ENCODE results near the gene KRTAP4-9.
"Not testable (repeated sequence)": the region's sequence is repeated elsewhere in the genome, so short reads cannot be mapped to it uniquely, and the experiment has no call there.

Gene KRTAP4-9

GRCh38 chr17:41099682-41100480 is 5.3 kb upstream of the KRTAP4-9 start:
- H3K4me2 ChIP-seq (ENCODE audit: low read length); H3K9ac ChIP-seq (ENCODE audit: low read depth, low read length); H3K27me3 ChIP-seq (ENCODE audit: control insufficient read depth, insufficient read depth, low read length); H3K4me3 ChIP-seq (ENCODE audit: low read length); H3K36me3 ChIP-seq (ENCODE audit: insufficient read depth, low read length); H3K9me3 ChIP-seq (replicated peaks; ENCODE audit: low read length): not testable (repeated sequence)
- H3K4me1 ChIP-seq (ENCODE audit: control insufficient read depth, insufficient read depth, low read length): peaks cover 28% of the 10 kb centered on the region

GRCh38 chr17:41101586-41102259 is 3.5 kb upstream of the KRTAP4-9 start, which contains the start of gene KRTAP4-16:
KRTAP4-16 (minus strand) TSS chr17:41102209; CDS start chr17:41102209, 0 bp downstream.
- H3K36me3 ChIP-seq (ENCODE audit: insufficient read depth, low read length): no peaks in the 10 kb centered on the region
- no peak within 1 kb of the TSS for H3K4me2 ChIP-seq (ENCODE audit: low read length)
- no peaks in the 10 kb centered on the region for H3K27me3 ChIP-seq (ENCODE audit: control insufficient read depth, insufficient read depth, low read length)
- peaks cover 34% of the 10 kb centered on the region for H3K4me1 ChIP-seq (ENCODE audit: control insufficient read depth, insufficient read depth, low read length)
- no peaks in the 10 kb centered on the region for H3K9me3 ChIP-seq (replicated peaks; ENCODE audit: low read length)
- no peak within 1 kb of the TSS for H3K9ac ChIP-seq (ENCODE audit: low read depth, low read length)
- no peak within 1 kb of the TSS for H3K4me3 ChIP-seq (ENCODE audit: low read length)

GRCh38 chr17:41103896-41104295 is 1.3 kb upstream of the KRTAP4-9 start:
- Histone ChIP-seq H3K9me3 (replicated peaks; ENCODE audit: low read length) (no peaks in the 10 kb centered on the region), H3K27me3 (ENCODE audit: control insufficient read depth, insufficient read depth, low read length) (no peaks in the 10 kb centered on the region), H3K4me3 (ENCODE audit: low read length) (no peak overlapping the region), H3K4me2 (ENCODE audit: low read length) (no peak overlapping the region), H3K4me1 (ENCODE audit: control insufficient read depth, insufficient read depth, low read length) (peaks cover 30% of the 10 kb centered on the region), H3K36me3 (ENCODE audit: insufficient read depth, low read length) (no peaks in the 10 kb centered on the region), H3K9ac (ENCODE audit: low read depth, low read length) (peak overlapping the region; percentile 21)

- not testable (repeated sequence) for H3K4me3 ChIP-seq (ENCODE audit: low read length); H3K9me3 ChIP-seq (replicated peaks; ENCODE audit: low read length)
- H3K4me1 ChIP-seq (ENCODE audit: control insufficient read depth, insufficient read depth, low read length): peaks cover 26% of the 10 kb centered on the region
These were observed 677 bp upstream of the KRTAP4-9 start for GRCh38 chr17:41104386-41105038.

GRCh38 chr17:41107941-41108450 is 2.8 kb downstream of the KRTAP4-9 start:
- peaks cover under 1% of the 10 kb centered on the region for H3K9me3 ChIP-seq (replicated peaks; ENCODE audit: low read length)
- H3K9ac ChIP-seq (ENCODE audit: low read depth, low read length): peak overlapping the region; percentile 18
- no peaks in the 10 kb centered on the region for H3K27me3 ChIP-seq (ENCODE audit: control insufficient read depth, insufficient read depth, low read length)
- no peak overlapping the region for H3K4me2 ChIP-seq (ENCODE audit: low read length)
- no peaks in the 10 kb centered on the region for H3K36me3 ChIP-seq (ENCODE audit: insufficient read depth, low read length)
- no peak overlapping the region for H3K4me3 ChIP-seq (ENCODE audit: low read length)
- H3K4me1 ChIP-seq (ENCODE audit: control insufficient read depth, insufficient read depth, low read length): peaks cover 23% of the 10 kb centered on the region

More at GRCh38 chr17:41104386-41105038, 677 bp upstream of the KRTAP4-9 start:
- peak overlapping the region; percentile 44 for H3K9ac ChIP-seq (ENCODE audit: low read depth, low read length)
- peak overlapping the region; percentile 39 for H3K4me2 ChIP-seq (ENCODE audit: low read length)
- H3K36me3 ChIP-seq (ENCODE audit: insufficient read depth, low read length); H3K27me3 ChIP-seq (ENCODE audit: control insufficient read depth, insufficient read depth, low read length): not testable (repeated sequence)

- H3K9ac ChIP-seq (ENCODE audit: low read depth, low read length): peak overlapping the region; percentile 18
- H3K9me3 ChIP-seq (replicated peaks; ENCODE audit: low read length); H3K4me2 ChIP-seq (ENCODE audit: low read length); H3K4me3 ChIP-seq (ENCODE audit: low read length); H3K27me3 ChIP-seq (ENCODE audit: control insufficient read depth, insufficient read depth, low read length); H3K36me3 ChIP-seq (ENCODE audit: insufficient read depth, low read length): not testable (repeated sequence)
- peaks cover 19% of the 10 kb centered on the region for H3K4me1 ChIP-seq (ENCODE audit: control insufficient read depth, insufficient read depth, low read length)
These were observed 3.7 kb downstream of the KRTAP4-9 start for GRCh38 chr17:41108728-41109386.

GRCh38 chr17:41111151-41111885 is 6.1 kb downstream of the KRTAP4-9 start:
- no peak overlapping the region for H3K4me2 ChIP-seq (ENCODE audit: low read length)
- peak overlapping the region; percentile 3 for H3K9ac ChIP-seq (ENCODE audit: low read depth, low read length)
- no peak overlapping the region for H3K4me3 ChIP-seq (ENCODE audit: low read length)
- peaks cover 3% of the 10 kb centered on the region for H3K9me3 ChIP-seq (replicated peaks; ENCODE audit: low read length)
- H3K4me1 ChIP-seq (ENCODE audit: control insufficient read depth, insufficient read depth, low read length): peaks cover 5% of the 10 kb centered on the region
- H3K27me3 ChIP-seq (ENCODE audit: control insufficient read depth, insufficient read depth, low read length): no peaks in the 10 kb centered on the region
- no peaks in the 10 kb centered on the region for H3K36me3 ChIP-seq (ENCODE audit: insufficient read depth, low read length)

- H3K4me3 ChIP-seq (ENCODE audit: low read length): no peak overlapping the region
- H3K36me3 ChIP-seq (ENCODE audit: insufficient read depth, low read length): no peaks in the 10 kb centered on the region
- peaks cover 3% of the 10 kb centered on the region for H3K9me3 ChIP-seq (replicated peaks; ENCODE audit: low read length)
- H3K27me3 ChIP-seq (ENCODE audit: control insufficient read depth, insufficient read depth, low read length): no peaks in the 10 kb centered on the region
- H3K4me1 ChIP-seq (ENCODE audit: control insufficient read depth, insufficient read depth, low read length): no peaks in the 10 kb centered on the region
- no peak overlapping the region for H3K9ac ChIP-seq (ENCODE audit: low read depth, low read length)
- no peak overlapping the region for H3K4me2 ChIP-seq (ENCODE audit: low read length)
These were observed 11.1 kb downstream of the KRTAP4-9 start for GRCh38 chr17:41116297-41116696.

GRCh38 chr17:41117846-41118386 is 12.7 kb downstream of the KRTAP4-9 start, which contains the start of gene KRTAP4-11:
KRTAP4-11 (minus strand) TSS chr17:41118373; CDS start chr17:41118315, 58 bp downstream.
- H3K4me2 ChIP-seq (ENCODE audit: low read length); H3K9ac ChIP-seq (ENCODE audit: low read depth, low read length); H3K9me3 ChIP-seq (replicated peaks; ENCODE audit: low read length); H3K4me1 ChIP-seq (ENCODE audit: control insufficient read depth, insufficient read depth, low read length); H3K36me3 ChIP-seq (ENCODE audit: insufficient read depth, low read length); H3K27me3 ChIP-seq (ENCODE audit: control insufficient read depth, insufficient read depth, low read length); H3K4me3 ChIP-seq (ENCODE audit: low read length): not testable (repeated sequence)

- no peaks in the 10 kb centered on the region for H3K4me1 ChIP-seq (ENCODE audit: control insufficient read depth, insufficient read depth, low read length)
- no peaks in the 10 kb centered on the region for H3K27me3 ChIP-seq (ENCODE audit: control insufficient read depth, insufficient read depth, low read length)
- H3K9ac ChIP-seq (ENCODE audit: low read depth, low read length): no peak overlapping the region
- H3K36me3 ChIP-seq (ENCODE audit: insufficient read depth, low read length): no peaks in the 10 kb centered on the region
- H3K4me3 ChIP-seq (ENCODE audit: low read length): no peak overlapping the region
- no peaks in the 10 kb centered on the region for H3K9me3 ChIP-seq (replicated peaks; ENCODE audit: low read length)
- H3K4me2 ChIP-seq (ENCODE audit: low read length): no peak overlapping the region
These were observed 13.5 kb downstream of the KRTAP4-9 start for GRCh38 chr17:41118721-41119120.

Data from skeletal muscle satellite cell (primary cell).